Body of pancreas (tissue), 4 donors: ENCODE results near the gene MRPL36. TPM values are rescaled to one million over a fixed set of nuclear protein-coding genes. Genes with fewer than 3 reads are reported as not detected.
"Not testable (repeated sequence)": the region's sequence is repeated elsewhere in the genome, so short reads cannot be mapped to it uniquely, and the experiment has no call there.

Experiments
- ATAC-seq: fragments of 150-250 bp; one replicate; pipeline ENCODE4 v1.9.1; 2016
- DNase-seq, 4 donors: peaks; one replicate each; pipeline ENCODE4 v3.0.0-alpha.2; 2019
- H3K27ac ChIP-seq, 4 donors: fragments of 200-600 bp; sonication (generic); 1 replicate in 3 of 4; 2 replicates in 1 of 4; pipeline versions ENCODE4 v1.5.1 to v1.6.1; 2016 to 2019; ENCODE audit warnings: mild to moderate bottlenecking in 1 of 4, mixed read lengths in 1 of 4, moderate library complexity in 1 of 4
- H3K27me3 ChIP-seq, 2 donors: fragments of 200-600 bp; sonication (generic); one replicate each; pipeline ENCODE4 v1.6.0; 2016; ENCODE audit warnings: mild to moderate bottlenecking in 1 of 2
- H3K36me3 ChIP-seq, 2 donors: fragments of 200-600 bp; sonication (generic); replicated peaks in 1 of 2; 2 replicates each; pipeline ENCODE4 v1.5.1; 2016; ENCODE audit warnings: low read depth in 2 of 2; ENCODE audit not compliant: insufficient read depth in 1 of 2
- H3K4me1 ChIP-seq: fragments of 200-600 bp; sonication (generic); one replicate; pipeline ENCODE4 v1.6.0; 2016
- H3K4me3 ChIP-seq, 2 donors: fragments of 200-600 bp; sonication (generic); 1 replicate in 1 of 2; 2 replicates in 1 of 2; pipeline ENCODE4 v1.5.1; 2016 to 2019
- H3K9me3 ChIP-seq, 3 donors: fragments of 200-600 bp; sonication (generic); 1 replicate in 2 of 3; 2 replicates in 1 of 3; pipeline ENCODE4 v1.5.1; 2016
- POLR2A ChIP-seq, 3 donors: fragments of 450-650 bp; IDR thresholded peaks; one replicate each; pipeline ENCODE4 v1.6.1; 2016; ENCODE audit warnings: antibody characterized with exemption in 3 of 3, mild to moderate bottlenecking in 2 of 3
- WGBS, 2 donors: methylation state at CpG; one replicate each; pipeline ENCODE4 v1.1.5; 2017; 5-methylcytosine and 5-hydroxymethylcytosine counted together
- intact Hi-C: fragments of 100-400 bp; cut with DNase I; formaldehyde crosslinking; loops from one replicate; pipeline ENCODE4 v1.15.1; 2023
- total RNA-seq, 2 donors: library from RNA; depleted of rRNA; stranded (reverse); fragments of >200 nt; gene quantifications; one replicate each; pipeline ENCODE4 v1.1.0, GENCODE V29; 2016
- TF ChIP-seq, protein P1 (sequence below), 7 experiments: fragments of 450-650 bp in 4 of 7; fragments of 200-600 bp in 3 of 7; sonication (generic) in 3 of 7; IDR thresholded peaks; one replicate each; pipeline ENCODE4 v1.5.1; 2016 to 2019; ENCODE audit warnings: antibody characterized with exemption in 7 of 7

Gene MRPL36
- total RNA-seq, 2 donors from 2014 or later = 4.9 to 16.3 TPM

DNA sequence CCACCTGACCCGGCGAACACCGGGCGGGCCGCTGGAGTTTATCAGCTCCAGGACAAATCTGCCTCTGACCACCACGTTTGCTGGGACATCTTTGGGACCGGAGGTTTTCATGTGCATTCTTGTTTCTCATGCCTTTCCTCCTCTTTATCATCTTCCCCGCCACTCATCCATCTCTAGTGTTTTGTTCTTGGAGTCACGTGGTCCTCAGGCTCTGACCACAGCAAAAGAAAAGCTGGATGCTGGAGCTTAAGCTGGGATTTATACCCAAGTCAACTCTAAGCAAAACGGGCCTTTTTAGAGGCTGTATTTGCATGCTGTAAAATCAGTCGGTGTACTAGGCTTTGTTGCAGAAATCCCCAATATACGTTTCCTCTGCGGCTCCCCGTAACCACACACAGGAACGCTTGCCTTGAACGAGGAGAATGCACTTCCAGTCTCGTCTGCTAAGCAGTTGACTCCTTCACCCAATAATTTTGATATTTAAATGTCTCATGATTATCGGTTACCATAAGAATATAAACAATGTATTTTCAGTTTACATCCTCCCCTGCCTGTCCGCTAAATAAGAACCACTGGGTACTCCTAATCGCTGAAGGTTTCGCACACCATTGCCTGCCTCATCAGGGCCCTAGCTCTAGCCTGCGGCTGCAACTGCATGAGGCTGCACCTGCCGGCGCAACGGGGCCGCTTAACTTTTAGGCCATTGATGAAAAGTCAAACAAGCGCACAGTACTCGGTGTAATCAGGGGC, 1.0 kb upstream of the MRPL36 start:
- 1 to 4% methylated on average over 26 to 28 of the region's 28 CpGs for WGBS, 2 donors
- peak overlapping the region; percentile 94 to 98 for H3K4me3 ChIP-seq
- H3K27me3 ChIP-seq = no peaks in the 10 kb centered on the region
- H3K36me3 ChIP-seq = peaks cover 5 to 14% of the 10 kb centered on the region in 2 donors
- H3K4me1 ChIP-seq = peaks cover 30% of the 10 kb centered on the region
- intact Hi-C loops = no loop called here
- no peak for DNase-seq
- H3K9me3 ChIP-seq = no peaks in the 10 kb centered on the region
- peak; percentile 29 for ATAC-seq
- no peak for TF ChIP-seq POLR2A (IDR thresholded peaks at IDR 0.05)
- TF ChIP-seq, protein P1, sequence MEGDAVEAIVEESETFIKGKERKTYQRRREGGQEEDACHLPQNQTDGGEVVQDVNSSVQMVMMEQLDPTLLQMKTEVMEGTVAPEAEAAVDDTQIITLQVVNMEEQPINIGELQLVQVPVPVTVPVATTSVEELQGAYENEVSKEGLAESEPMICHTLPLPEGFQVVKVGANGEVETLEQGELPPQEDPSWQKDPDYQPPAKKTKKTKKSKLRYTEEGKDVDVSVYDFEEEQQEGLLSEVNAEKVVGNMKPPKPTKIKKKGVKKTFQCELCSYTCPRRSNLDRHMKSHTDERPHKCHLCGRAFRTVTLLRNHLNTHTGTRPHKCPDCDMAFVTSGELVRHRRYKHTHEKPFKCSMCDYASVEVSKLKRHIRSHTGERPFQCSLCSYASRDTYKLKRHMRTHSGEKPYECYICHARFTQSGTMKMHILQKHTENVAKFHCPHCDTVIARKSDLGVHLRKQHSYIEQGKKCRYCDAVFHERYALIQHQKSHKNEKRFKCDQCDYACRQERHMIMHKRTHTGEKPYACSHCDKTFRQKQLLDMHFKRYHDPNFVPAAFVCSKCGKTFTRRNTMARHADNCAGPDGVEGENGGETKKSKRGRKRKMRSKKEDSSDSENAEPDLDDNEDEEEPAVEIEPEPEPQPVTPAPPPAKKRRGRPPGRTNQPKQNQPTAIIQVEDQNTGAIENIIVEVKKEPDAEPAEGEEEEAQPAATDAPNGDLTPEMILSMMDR (IDR thresholded peaks at IDR 0.05) = peak in 1 of 7 experiments; percentile 4
- H3K27ac ChIP-seq = peak overlapping the region; percentile 63 to 90 (median 76)

DNA sequence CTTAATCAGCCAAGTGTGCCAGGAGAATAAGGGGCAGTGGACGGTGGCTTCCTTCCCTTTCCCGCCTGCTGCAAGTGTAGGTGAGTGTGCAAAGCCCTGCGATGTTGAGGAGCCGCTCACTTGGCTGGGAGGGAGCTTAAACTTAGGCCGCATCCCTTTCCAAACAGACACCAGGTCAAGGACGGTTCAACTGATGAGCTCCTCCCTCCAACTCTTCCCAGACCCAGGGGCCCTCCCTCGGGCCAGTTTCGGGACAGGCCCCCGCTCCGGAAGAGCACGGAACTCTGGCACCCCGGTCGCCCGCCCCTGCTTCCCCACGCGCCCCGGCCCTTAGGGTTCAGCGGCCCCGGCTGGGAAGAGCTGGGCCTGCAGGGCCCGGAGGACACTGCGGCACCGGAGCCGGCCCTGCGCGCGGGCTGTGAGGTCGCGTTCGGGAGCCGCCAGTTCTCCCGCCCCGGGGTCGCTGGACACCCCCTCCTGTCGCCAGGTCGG, 481 bp downstream of the MRPL36 start:
- intact Hi-C loops = no loop called here
- WGBS, 2 donors = 0 to 1% methylated on average over 18 to 35 of the region's 35 CpGs
- peak in 1 of 4 donors; percentile 25 for DNase-seq

DNA sequence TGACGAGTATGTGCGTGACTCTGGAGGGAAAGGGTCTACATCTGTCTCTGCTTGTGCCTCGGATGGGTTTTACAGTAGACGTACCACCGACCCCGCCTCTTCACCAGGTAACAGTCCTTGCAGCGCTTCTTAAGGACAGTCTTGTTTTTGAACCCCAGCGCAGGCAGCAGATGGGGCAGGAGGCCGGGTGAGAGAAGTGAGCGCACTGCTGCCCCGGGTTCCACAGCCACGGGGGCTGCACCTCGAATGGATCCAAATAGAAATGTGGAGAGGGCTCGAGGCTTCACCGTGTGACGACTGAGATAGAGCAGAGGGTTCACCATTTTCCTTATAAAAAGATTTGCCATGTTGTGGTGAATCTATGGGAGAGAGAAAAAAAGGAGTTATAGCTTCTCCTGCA, 1.0 kb downstream of the MRPL36 start:
- H3K4me3 ChIP-seq, H3K36me3 ChIP-seq, H3K27me3 ChIP-seq, ATAC-seq, DNase-seq, H3K27ac ChIP-seq, intact Hi-C loops, H3K9me3 ChIP-seq: not testable (repeated sequence)
- WGBS, 2 donors = 84 to 85% methylated on average over 16 of the region's 16 CpGs
- peaks cover 30% of the 10 kb centered on the region for H3K4me1 ChIP-seq

More for the DNA sequence above, 481 bp downstream of the MRPL36 start:
- peak; percentile 24 for ATAC-seq
- H3K4me3 ChIP-seq = peak overlapping the region; percentile 51 to 94
- peak overlapping the region; percentile 32 to 90 (median 76) for H3K27ac ChIP-seq
- TF ChIP-seq, protein P1 (IDR thresholded peaks at IDR 0.05) = no peak
- peaks cover 0 to 8% of the 10 kb centered on the region in 2 donors for H3K36me3 ChIP-seq
- no peaks in the 10 kb centered on the region for H3K27me3 ChIP-seq
- H3K4me1 ChIP-seq = peaks cover 30% of the 10 kb centered on the region
- H3K9me3 ChIP-seq = no peaks in the 10 kb centered on the region

GRCh38 chr5:1797855-1798254, 1.8 kb downstream of the MRPL36 start:
- WGBS, 2 donors = 85 to 90% methylated on average over 3 to 11 of the region's 11 CpGs
- no peak overlapping the region for H3K4me3 ChIP-seq

GRCh38 chr5:1797103-1797800, 2.4 kb downstream of the MRPL36 start:
- intact Hi-C loops = no loop called here
- DNase-seq (no peak), ATAC-seq (no peak)
- H3K36me3 ChIP-seq = peaks cover 0 to 2% of the 10 kb centered on the region in 2 donors
- no peak for TF ChIP-seq POLR2A (IDR thresholded peaks at IDR 0.05)
- TF ChIP-seq, protein P1 (IDR thresholded peaks at IDR 0.05) = no peak
- 91% methylated on average over 17 to 18 of the region's 18 CpGs for WGBS, 2 donors
- H3K27ac ChIP-seq = no peak overlapping the region
- no peaks in the 10 kb centered on the region for H3K9me3 ChIP-seq
- H3K4me3 ChIP-seq = no peak overlapping the region
- no peaks in the 10 kb centered on the region for H3K27me3 ChIP-seq
- peaks cover 23% of the 10 kb centered on the region for H3K4me1 ChIP-seq

More at GRCh38 chr5:1797855-1798254, 1.8 kb downstream of the MRPL36 start:
- intact Hi-C loops = no loop called here
- TF ChIP-seq, protein P1 (IDR thresholded peaks at IDR 0.05) = no peak
- no peak for TF ChIP-seq POLR2A (IDR thresholded peaks at IDR 0.05)
- no peak for ATAC-seq
- Histone ChIP-seq H3K9me3 (no peaks in the 10 kb centered on the region), H3K27ac (no peak overlapping the region), H3K4me1 (peaks cover 29% of the 10 kb centered on the region), H3K36me3 (peaks cover 0 to 2% of the 10 kb centered on the region in 2 donors), H3K27me3 (no peaks in the 10 kb centered on the region)
- DNase-seq = no peak
